ENCODE data around the gene KCNIP1. TPM values are rescaled to one million over a fixed set of nuclear protein-coding genes. Genes with fewer than 3 reads are reported as not detected.

The KCNIP1 gene
- total RNA-seq, 4 donors from 2014 or later: 1.2 to 2.7 TPM; not detected in 2

DNA sequence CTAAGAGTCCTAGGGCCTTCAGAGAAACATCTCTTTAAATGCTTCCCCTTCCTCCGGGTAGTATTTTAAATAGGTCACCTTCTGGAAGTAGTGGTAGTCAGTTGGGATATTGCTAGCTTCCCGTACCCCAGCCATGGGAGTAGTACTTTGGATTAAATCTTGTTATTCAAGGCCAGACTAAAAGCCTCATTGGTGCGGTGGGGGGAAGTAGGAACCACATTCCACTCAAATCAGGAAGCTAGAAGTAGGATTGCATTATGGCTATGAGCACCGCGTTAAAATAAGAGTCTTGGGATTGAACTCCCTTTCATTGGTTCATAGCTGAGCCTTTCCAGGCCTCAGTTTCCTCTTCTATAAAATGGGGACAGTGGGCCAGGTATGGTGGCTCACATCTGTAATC is 6.7 kb downstream of the KCNIP1 start:
- intact Hi-C loops (cut with DNase I; ENCODE audit: low total_unique reads) (no loop called here), in situ Hi-C loops (cut with MboI; ENCODE audit: low pct_ligation_motif_present in 1 of 4, low pct_unique_long_range_greater_than_20kb in 1 of 4, low sequenced_read_pairs in 3 of 4) (no loop called here)
- Histone ChIP-seq H3K4me1 (no peaks in the 10 kb centered on the region), H3K4me3 (no peak overlapping the region), H3K27me3 (no peaks in the 10 kb centered on the region), H3K27ac (no peak overlapping the region), H3K36me3 (no peaks in the 10 kb centered on the region), H3K9me3 (no peaks in the 10 kb centered on the region)
- TF ChIP-seq POLR2AphosphoS5 (IDR thresholded peaks at IDR 0.05) (no peak), POLR2A (IDR thresholded peaks at IDR 0.05) (no peak), EP300 (IDR thresholded peaks at IDR 0.05; ENCODE audit: low read depth) (no peak)
- TF ChIP-seq, protein P1, sequence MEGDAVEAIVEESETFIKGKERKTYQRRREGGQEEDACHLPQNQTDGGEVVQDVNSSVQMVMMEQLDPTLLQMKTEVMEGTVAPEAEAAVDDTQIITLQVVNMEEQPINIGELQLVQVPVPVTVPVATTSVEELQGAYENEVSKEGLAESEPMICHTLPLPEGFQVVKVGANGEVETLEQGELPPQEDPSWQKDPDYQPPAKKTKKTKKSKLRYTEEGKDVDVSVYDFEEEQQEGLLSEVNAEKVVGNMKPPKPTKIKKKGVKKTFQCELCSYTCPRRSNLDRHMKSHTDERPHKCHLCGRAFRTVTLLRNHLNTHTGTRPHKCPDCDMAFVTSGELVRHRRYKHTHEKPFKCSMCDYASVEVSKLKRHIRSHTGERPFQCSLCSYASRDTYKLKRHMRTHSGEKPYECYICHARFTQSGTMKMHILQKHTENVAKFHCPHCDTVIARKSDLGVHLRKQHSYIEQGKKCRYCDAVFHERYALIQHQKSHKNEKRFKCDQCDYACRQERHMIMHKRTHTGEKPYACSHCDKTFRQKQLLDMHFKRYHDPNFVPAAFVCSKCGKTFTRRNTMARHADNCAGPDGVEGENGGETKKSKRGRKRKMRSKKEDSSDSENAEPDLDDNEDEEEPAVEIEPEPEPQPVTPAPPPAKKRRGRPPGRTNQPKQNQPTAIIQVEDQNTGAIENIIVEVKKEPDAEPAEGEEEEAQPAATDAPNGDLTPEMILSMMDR (IDR thresholded peaks at IDR 0.05): no peak
- DNase-seq: no peak
- 81 to 90% methylated on average over 2 to 5 of the region's 5 CpGs for WGBS, 2 donors (ENCODE audit: low coverage in 1 of 2)

DNA sequence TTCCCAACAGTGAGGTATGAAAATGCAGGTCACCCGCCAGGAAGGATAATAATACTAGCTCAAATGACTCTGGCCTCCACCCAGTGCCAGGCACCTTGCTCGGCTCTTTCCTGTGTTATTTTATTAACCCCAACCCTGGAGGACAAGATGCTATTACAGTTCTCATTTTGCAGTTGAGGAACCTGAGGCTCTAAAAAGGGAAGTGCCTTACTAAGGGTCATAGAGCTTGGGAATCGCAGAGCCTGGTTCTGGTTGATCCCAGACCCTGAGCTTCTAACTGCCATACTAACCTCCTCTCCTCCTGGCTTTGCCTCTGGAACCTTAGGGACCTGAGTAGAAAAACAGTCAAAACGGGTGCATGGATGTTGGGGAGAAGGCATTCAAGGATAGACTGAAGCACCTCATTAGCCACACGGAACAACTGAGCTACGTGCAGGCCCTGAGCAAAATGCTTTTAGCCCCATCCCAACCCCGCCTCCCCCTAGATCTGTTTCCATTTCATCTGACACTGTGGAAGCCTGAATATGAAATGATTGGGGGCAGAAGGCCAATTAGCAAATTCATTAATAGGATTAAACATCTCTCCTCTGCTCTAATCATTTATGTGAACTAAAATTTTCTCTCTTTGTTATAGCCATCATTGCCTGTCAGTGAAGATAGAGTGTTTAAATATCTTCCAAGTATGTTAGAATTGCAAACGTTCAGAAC is 7.9 kb downstream of the KCNIP1 start:
- no peaks in the 10 kb centered on the region for H3K4me1 ChIP-seq
- no peak for DNase-seq
- in situ Hi-C loops (cut with MboI; ENCODE audit: low pct_ligation_motif_present in 1 of 4, low pct_unique_long_range_greater_than_20kb in 1 of 4, low sequenced_read_pairs in 3 of 4) (no loop called here), intact Hi-C loops (cut with DNase I; ENCODE audit: low total_unique reads) (no loop called here)
- H3K4me3 ChIP-seq: no peak overlapping the region
- H3K27ac ChIP-seq: no peak overlapping the region
- WGBS, 2 donors (ENCODE audit: low coverage in 1 of 2): 75 to 78% methylated on average over 5 to 8 of the region's 8 CpGs
- H3K9me3 ChIP-seq: no peaks in the 10 kb centered on the region
- no peaks in the 10 kb centered on the region for H3K36me3 ChIP-seq
- TF ChIP-seq EP300 (IDR thresholded peaks at IDR 0.05; ENCODE audit: low read depth) (no peak), POLR2AphosphoS5 (IDR thresholded peaks at IDR 0.05) (no peak), POLR2A (IDR thresholded peaks at IDR 0.05) (no peak)
- TF ChIP-seq, protein P1 (IDR thresholded peaks at IDR 0.05): no peak
- no peaks in the 10 kb centered on the region for H3K27me3 ChIP-seq

DNA sequence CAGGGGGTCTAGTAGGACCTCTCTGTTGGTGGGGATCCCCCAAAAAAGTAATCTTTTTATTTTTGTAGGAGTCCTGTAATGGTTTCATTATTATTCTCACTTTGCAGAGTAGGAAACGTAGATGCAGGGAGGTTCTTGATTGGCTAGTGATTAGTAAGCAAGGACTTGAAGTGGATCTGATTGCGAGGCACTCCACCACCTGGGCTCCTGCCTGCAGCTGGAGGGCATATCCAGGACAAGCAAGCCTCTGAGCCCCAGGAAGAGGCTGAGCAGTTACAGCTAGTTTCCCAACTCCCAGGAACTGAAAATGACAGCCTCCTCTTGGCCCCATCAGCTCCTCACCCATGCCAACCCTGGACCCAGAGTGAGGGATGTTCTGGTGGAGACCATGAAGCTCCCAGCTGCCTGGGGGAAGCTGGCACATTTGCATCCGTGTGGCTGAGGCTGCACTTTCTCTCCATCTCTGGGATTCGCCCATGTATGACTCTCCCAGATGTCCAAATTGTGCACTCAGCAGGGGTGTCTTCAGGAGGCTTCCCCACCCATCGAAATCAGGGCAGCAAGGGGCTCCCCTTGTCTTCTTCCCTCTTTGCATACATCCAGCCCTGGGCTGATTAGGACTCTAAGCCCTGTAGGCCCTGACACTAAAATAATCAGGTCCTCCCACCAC is 10.2 kb downstream of the KCNIP1 start:
- intact Hi-C loops (cut with DNase I; ENCODE audit: low total_unique reads) (no loop called here), in situ Hi-C loops (cut with MboI; ENCODE audit: low pct_ligation_motif_present in 1 of 4, low pct_unique_long_range_greater_than_20kb in 1 of 4, low sequenced_read_pairs in 3 of 4) (no loop called here)
- Histone ChIP-seq H3K4me1 (no peaks in the 10 kb centered on the region), H3K9me3 (no peaks in the 10 kb centered on the region), H3K36me3 (no peaks in the 10 kb centered on the region), H3K4me3 (no peak overlapping the region), H3K27me3 (no peaks in the 10 kb centered on the region), H3K27ac (no peak overlapping the region)
- 77% methylated on average over 5 of the region's 5 CpGs; no CpG with 5 or more reads in 1 of the 2 donors for WGBS, 2 donors (ENCODE audit: low coverage in 1 of 2)
- no peak for DNase-seq
- TF ChIP-seq POLR2AphosphoS5 (IDR thresholded peaks at IDR 0.05) (no peak), EP300 (IDR thresholded peaks at IDR 0.05; ENCODE audit: low read depth) (no peak), POLR2A (IDR thresholded peaks at IDR 0.05) (no peak)
- TF ChIP-seq, protein P1 (IDR thresholded peaks at IDR 0.05): no peak

DNA sequence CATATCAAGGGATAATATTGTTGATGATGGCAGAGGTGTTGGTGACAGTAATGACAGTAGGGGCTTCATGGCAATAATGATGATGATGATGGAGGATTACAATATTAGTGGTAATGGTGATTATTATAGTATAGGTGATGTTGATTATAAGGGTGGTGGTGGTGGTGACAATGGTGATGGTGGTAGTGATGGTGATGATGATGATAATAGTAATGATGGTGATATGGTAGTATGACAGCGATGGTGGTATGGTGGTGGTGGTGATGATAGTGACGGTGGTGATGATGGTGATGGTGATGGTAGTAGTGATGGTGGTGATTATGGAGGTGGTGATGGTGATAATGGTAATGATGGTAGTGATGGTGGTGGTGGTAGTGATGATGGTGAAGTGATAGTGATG is 13.6 kb downstream of the KCNIP1 start:
- Histone ChIP-seq H3K36me3 (no peaks in the 10 kb centered on the region), H3K27ac (no peak overlapping the region), H3K9me3 (no peaks in the 10 kb centered on the region), H3K27me3 (no peaks in the 10 kb centered on the region), H3K4me3 (no peak overlapping the region), H3K4me1 (no peaks in the 10 kb centered on the region)
- in situ Hi-C loops (cut with MboI; ENCODE audit: low pct_ligation_motif_present in 1 of 4, low pct_unique_long_range_greater_than_20kb in 1 of 4, low sequenced_read_pairs in 3 of 4) (no loop called here), intact Hi-C loops (cut with DNase I; ENCODE audit: low total_unique reads) (no loop called here)
- WGBS, 2 donors (ENCODE audit: low coverage in 1 of 2): 92 to 100% methylated on average over 2 of the region's 2 CpGs
- DNase-seq: no peak
- TF ChIP-seq, protein P1 (IDR thresholded peaks at IDR 0.05): no peak
- TF ChIP-seq POLR2A (IDR thresholded peaks at IDR 0.05): no peak
- TF ChIP-seq EP300 (IDR thresholded peaks at IDR 0.05; ENCODE audit: low read depth): no peak
- no peak for TF ChIP-seq POLR2AphosphoS5 (IDR thresholded peaks at IDR 0.05)

All from transverse colon (tissue), 4 donors.